ENCODE measurements around the gene TMEM252.

The TMEM252 gene

GRCh38 chr9:68552700-68553476, 12.2 kb upstream of the TMEM252 start:
- TF ChIP-seq CTCF (IDR thresholded peaks at IDR 0.05; ENCODE audit: low read depth, low read length), result no peak
- no peak for DNase-seq (ENCODE audit: extremely low read depth, low read depth)

- no peak for DNase-seq (ENCODE audit: extremely low read depth, low read depth)
- TF ChIP-seq CTCF (IDR thresholded peaks at IDR 0.05; ENCODE audit: low read depth, low read length), result no peak
Measured at GRCh38 chr9:68551191-68551590, 10.5 kb upstream of the TMEM252 start.

- DNase-seq (ENCODE audit: extremely low read depth, low read depth), result no peak
Measured at GRCh38 chr9:68548241-68548640, 7.6 kb upstream of the TMEM252 start.

GRCh38 chr9:68547417-68547816, 6.7 kb upstream of the TMEM252 start:
- no peak for TF ChIP-seq CTCF (IDR thresholded peaks at IDR 0.05; ENCODE audit: low read depth, low read length)
- DNase-seq (ENCODE audit: extremely low read depth, low read depth), result no peak

More at GRCh38 chr9:68548241-68548640, 7.6 kb upstream of the TMEM252 start:
- no peak for TF ChIP-seq CTCF (IDR thresholded peaks at IDR 0.05; ENCODE audit: low read depth, low read length)

- DNase-seq (ENCODE audit: extremely low read depth, low read depth), result no peak
- no peak for TF ChIP-seq CTCF (IDR thresholded peaks at IDR 0.05; ENCODE audit: low read depth, low read length)
Measured at GRCh38 chr9:68546596-68547390, 6.1 kb upstream of the TMEM252 start.

- DNase-seq (ENCODE audit: extremely low read depth, low read depth), result no peak
- TF ChIP-seq CTCF (IDR thresholded peaks at IDR 0.05; ENCODE audit: low read depth, low read length), result no peak
Measured at GRCh38 chr9:68545033-68545705, 4.5 kb upstream of the TMEM252 start.
